ENCODE data around the gene VILL.

Gene VILL

GRCh38 chr3:37990527-37990926, at the start of gene VILL:
VILL (plus strand) TSS chr3:37990786; CDS start chr3:37993673, 2,887 bp downstream.
- no peak for DNase-seq

- DNase-seq, result no peak
Observed at GRCh38 chr3:37941608-37942508, 48.7 kb upstream of the VILL start.

DNA sequence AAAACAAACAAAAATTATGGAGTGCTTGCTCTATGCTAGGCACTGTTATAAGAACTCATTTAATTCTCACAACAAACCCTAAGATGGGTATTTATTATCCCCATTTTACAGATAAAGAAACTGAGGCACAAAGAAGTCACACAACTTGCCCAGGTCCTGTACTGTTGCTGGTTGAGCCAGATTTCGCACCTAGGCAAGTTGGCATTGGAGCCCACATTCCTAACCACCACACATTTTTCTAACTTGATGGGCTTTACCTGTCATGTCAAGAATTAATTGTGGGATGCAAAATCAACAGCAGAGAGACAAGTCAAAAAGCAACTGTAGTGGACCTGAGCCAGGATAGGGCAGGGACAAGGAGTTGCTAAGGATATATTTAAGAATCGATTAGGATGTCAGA, 47.9 kb upstream of the VILL start:
- DNase-seq, result no peak

DNA sequence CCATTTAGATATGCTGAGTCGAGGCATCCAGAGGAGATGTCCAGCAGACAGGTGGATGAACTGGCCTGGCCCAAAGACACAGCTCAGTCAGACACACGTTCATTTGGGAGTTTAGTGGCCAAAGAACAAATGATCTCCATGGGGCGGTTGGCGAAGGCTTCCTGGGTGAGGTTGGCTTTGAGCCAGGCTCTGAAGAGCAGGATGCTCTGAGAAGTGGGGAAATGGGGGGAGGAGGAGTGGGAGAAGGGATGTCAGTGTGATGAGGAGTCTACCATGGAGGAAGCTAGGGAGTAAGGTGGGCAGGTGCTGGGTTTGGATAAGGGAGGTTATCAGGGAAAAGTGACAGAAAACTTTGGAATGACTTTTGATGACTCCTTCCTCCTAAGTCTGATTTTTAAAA, 47.5 kb upstream of the VILL start:
- no peak for DNase-seq

DNA sequence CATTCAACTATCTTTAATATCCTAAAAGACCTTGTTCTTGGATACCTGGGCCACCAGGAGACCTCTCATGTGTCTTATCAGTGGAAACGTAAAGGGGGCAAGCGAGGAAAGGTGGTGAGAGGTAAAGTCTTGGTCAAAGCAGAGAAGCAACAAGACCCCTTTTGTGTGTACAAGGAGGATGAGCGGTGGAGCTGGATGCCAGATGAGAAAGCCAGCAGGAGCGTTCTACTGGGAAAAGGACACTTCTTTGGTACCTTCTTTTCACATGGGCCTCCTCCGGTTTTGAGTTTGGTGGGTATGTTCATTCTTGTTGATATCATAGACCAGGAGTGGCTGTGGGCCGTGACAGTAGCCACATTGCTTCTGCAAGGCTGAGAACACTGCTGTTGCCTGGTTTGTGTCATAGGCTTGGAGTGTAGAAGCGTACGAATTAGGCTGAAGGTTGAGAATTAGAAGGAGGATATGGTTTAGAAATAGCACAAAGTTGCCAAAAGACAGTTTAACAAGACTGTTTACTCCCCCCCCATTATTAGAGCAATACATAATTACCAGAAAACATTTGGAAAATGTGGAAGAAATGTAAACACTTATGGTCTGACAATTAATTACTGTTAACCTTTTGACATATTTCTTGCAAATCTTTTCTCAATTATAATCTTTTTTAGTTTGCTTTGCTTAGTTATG, 46.8 kb upstream of the VILL start:
- no peak for DNase-seq

DNA sequence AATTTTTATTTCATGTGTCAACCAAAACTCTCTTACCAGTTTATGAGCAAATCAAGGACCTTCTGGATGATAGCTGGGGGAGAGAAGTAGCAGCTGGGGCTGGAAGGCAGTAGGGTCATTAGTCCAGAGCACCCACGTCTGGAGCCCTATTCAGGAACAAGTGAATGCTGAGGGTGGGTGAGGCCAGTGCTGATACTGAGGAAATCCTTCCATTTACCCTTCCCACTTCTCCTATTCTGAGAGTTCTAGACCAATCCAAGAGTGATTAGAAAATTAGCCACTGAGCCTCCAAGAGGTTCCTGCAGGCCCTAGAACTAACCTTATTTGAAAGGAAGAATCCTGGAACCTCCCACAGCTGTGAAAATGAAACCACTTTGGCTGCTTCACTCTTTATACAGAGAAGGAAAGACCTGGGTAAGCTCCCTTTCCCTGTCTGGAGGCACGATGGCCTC, 46.2 kb upstream of the VILL start:
- DNase-seq, result no peak

- DNase-seq, result no peak
Observed at GRCh38 chr3:37945156-37945806, 45.3 kb upstream of the VILL start.

DNA sequence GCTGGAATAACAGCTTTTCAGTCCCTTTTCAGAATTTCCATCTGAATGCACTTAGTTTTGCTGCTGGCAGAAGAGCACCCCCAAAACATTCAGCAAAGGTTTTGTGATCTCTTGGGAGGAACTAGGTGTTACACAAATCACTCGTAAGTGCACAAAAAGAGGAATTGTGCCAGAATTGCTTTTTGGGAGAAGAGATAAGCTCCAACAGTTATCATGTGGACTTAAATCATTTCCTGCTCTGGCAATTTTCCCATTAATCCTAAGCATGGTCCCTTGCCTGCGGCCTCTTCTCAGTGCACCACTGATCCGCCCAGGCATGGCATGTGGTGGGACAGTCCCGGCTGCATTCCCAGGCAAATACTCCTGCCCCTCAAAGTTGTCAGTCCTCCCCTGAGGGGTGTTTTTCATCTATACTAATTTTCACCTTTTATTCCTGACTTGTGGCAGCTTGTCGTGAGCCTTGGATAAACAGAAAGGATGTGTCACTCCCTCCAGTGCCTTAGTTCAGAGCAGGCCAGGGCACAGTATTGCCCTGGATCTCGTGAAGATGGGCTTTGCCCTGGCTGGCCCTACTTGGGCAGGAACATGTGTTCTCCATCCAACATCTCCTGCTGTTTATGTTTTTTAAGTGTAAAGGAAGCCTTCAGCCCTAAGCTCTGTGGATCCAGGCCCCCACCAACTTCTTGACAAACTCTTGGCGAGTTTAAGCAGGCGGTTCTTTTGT, 44.6 kb upstream of the VILL start:
- DNase-seq, result no peak

DNA sequence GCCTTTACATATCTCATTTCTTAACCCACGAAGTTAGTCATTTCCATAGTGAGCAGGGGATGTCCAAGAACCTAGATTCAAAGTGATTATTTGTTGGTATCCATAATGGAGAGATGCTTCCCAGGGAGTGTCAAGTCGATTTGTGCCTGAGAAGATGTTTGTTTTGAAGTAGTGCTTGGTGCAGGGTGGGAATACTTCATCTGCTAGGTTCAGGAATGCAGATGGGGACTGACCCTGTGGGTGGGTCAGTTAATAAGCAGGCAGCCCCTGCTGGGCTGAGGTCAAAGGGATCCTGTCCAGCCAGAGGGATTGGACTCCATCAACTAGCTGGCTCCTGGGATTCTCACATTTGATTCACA, 44.1 kb upstream of the VILL start:
- no peak for DNase-seq

DNA sequence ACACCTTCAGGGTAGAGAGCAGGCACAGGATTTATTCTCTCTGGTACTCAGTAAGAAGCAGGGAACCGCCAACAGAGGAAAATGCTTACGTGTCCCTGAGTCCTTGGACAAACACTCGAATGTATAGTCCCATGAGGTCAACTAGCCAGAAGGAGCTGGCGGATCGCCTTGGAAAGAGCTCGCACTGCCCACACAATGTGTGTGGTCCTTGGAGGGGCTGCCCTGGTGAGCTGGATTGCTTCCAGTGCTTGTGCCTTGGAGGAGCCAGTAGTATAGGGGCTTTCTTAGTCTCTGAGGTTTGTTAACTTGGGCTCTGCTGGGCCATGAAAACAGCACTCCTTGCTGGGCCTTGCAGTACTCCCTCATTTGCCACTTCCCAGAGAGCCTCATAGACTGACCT, 40.7 kb upstream of the VILL start:
- DNase-seq, result no peak

DNA sequence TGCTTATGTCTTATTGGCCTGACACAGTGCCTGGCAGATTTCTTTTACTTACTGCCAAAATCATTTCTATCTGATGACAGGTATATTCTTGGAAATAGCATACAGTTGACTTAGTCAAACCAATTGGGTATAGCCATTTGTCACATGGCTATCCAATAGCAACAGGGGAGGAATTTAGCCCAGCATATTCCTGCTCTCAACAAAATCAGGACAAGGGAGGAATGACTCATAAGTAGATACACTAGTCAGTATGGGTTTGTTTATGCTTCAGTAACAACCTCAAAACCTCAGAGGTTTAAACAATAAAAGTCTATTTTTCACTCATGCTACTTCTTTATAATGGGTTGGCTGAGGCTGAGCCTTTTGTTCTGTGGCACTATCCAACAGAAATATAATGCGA, 38.0 kb upstream of the VILL start:
- no peak for DNase-seq

DNA sequence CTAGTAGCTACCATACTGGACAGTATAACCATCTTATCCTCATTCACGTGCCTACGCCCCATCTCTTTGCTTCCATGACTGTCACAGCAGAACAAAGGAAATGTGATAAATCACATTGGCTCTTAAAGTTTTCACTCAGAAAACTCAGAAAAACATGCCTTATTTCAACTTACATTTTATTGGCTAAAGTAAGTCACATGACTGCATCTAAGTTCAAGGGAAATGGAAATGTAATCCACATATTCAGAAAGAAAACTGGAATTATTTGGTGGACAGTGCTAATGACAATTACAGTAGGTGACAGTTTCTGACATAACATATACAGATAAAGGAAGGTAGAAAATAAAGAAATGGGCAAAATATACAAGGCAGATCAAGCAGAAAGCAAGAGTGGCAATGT, 37.4 kb upstream of the VILL start:
- DNase-seq, result no peak

GRCh38 chr3:37953707-37954394, 36.7 kb upstream of the VILL start:
- DNase-seq, result no peak

DNA sequence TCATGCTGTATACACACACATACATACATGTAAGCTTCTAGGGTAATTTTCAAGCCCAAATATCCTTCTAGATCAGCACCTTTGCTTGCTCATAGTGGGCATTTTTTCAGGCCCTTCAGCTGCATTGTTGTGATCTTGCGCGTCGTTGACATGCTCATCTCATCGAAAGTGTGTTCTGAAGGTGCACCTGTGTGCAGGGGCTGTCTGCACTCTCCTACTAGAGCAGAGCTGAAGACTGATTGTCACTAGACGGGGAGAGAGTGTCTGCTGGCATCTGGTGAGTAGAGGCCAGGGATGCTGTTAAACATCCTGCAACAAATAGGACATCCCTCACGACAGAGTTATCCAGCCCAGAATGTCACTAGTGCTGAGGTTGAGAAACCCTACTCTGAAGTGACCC, 35.7 kb upstream of the VILL start:
- no peak for DNase-seq

DNA sequence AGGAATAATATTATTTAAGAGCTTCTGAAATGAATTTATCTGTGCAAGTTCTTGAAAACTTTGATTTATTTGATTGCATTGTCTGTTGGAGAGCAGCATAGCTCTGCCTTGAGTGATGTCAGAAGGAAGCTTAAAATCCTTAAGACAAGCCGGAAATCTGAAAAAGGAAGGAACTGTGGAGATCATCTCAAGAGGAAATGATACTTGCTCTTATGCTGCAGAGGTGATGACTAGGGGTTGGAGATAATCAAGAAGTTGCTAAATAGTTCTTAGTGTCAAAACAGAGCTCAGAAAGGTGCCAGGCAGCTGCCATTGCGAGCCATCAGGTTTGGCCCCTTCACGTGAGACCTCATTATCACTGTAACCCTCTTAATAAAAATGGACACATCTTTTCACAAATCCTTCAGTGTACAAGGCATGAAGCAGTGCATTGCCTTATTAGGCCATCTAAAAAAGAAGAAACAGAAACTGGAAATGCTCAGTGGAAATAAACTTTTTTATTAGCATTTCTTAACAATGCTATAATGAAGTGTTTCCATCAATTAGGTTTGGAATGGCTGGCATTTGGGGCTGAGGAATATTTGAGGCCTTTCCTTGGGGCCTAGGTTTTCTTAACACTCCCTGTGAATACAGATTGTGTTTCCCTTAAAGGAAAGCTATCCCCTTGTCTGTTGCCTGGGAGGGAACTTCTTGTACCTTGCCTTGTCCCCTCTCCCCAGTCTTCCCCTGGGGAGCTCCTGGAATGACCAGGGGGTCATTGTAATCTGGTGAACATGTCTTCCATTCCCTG, 34.5 kb upstream of the VILL start:
- DNase-seq, result no peak

GRCh38 chr3:37956723-37957538, 33.7 kb upstream of the VILL start:
- no peak for DNase-seq

DNA sequence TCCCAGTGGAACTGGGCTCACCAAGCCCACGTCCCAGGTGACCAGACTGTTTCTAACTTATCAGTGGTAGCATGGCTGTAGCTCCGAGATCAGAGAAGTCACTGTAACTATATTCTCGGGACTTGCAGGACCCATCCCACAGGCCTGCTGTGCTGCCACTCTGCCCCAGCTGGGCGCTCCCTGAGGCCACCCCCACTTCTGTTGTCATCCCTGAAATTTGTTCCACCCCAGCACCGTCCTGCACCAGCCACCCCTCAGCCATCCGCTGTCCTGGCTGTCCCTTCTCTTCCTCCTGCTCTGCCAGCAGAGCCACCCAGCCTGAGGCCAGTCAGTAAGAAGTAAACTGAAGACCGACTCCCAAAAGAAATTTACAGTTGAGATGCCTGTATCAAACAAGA, 33.0 kb upstream of the VILL start:
- no peak for DNase-seq

DNA sequence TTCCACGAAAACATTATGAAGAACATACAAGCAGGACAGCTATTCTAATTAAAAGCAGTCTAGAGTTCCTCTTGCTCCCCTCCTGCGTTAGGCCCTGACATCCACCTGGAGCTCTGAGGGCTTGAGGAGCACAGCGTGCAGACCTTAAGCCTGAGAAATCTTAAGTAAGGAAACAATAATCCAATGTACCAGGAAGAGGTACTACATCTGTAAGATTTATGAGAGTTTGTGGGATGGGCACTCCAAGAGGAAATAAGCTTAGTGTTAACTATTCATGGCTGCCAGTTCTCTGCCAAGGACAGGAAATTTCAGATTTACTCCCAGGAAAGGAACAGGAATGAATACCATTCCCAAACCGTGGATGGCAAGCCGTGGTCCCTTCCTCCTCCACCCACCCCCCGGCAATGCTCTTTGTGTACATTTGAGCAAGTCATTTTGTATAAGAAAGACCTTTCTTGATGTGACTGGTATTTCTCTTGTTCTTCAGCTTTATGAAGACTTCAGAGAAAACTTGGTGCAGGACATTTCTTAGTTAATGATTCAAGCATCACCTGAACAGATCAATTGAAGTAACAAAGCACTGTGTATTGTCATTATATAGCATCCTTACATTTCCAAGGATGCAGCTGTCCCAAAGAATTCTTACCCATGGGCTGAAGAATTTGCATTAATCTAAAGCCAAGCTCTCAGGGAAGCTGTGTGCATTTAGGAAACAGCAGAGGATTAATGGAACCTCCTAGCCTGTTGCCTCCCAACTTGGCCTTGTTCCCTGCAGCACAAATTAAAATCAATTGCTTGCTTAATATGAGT, 28.8 kb upstream of the VILL start:
- no peak for DNase-seq

GRCh38 chr3:37963016-37963415, 27.6 kb upstream of the VILL start:
- DNase-seq, result no peak

DNA sequence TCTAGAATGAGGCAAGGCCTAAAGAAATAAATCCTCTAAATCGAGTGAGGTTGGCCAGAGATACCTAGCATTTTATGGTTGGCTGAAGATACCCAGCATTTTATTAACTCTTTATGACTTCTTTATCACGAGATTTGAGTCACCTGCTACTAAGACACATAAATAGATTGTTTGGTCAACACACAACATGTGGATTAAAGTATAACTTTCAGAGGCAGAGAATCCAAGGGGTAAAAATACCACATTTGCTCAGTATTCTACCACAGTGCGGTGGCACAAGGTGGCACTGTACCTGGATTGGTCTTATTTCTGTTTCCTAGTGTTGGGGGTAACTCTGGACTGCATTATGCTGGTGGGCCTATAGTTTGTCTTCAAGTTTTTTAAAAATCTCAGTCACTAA, 27.0 kb upstream of the VILL start:
- no peak for DNase-seq

Measured in activated CD4-positive, CD25-positive, alpha-beta regulatory T cell treated with anti-CD3 and anti-CD28 coated beads, Interleukin-2, amount 50 U/mL, for 72 hours (primary cell).